Neural progenitor cell (in vitro differentiated cells): ENCODE measurements around the gene SFMBT1.

Source experiments
- CTCF ChIP-seq: fragments of 200-600 bp; sonication (generic); IDR thresholded peaks from 2 replicates; pipeline ENCODE4 v1.5.1; 2017; ENCODE audit warnings: antibody characterized with exemption, mild to moderate bottlenecking
- EZH2 ChIP-seq: fragments of 200-600 bp; sonication (generic); IDR thresholded peaks from 2 replicates; pipeline ENCODE4 v1.6.1; 2017; ENCODE audit warnings: antibody characterized with exemption, mild to moderate bottlenecking, moderate library complexity
- EZH2phosphoT487 ChIP-seq: fragments of 200-600 bp; sonication (generic); IDR thresholded peaks from 2 replicates; pipeline ENCODE4 v1.6.1; 2017; ENCODE audit warnings: antibody characterized with exemption

DNA sequence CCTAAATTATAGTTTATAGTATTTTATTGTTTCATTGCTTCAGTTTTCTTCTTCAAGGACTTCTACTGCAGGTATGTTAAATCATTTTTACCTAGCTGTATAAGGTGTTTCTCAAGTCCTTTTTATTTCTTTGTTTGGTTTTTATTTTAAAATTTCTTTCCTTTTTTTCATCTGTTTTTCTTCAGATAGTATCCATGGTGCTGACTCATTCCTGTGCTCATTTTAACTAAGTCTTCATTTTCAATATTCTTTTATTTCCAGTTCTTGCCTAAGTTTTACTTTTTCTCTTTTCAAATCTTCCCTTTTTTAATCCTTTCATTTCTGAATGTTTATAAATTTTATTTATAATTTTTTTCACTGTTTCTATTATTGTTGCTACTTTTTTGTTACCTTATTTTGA lies 106.3 kb downstream of the SFMBT1 start:
- TF ChIP-seq EZH2phosphoT487 (no peak), CTCF (no peak), EZH2 (no peak)
